ENCODE measurements around the gene AEBP1.

AEBP1 gene

GRCh38 chr7:44144426-44144967, 40.4 kb downstream of the AEBP1 start:
- Histone ChIP-seq H2AFZ (ENCODE audit: low read depth, low read length) (no peak overlapping the region), H3K27ac (ENCODE audit: low read length) (no peak overlapping the region), H3K9me3 (ENCODE audit: insufficient read depth, low read length) (no peaks in the 10 kb centered on the region), H3K79me2 (ENCODE audit: low read length) (no peaks in the 10 kb centered on the region), H3K36me3 (replicated peaks; ENCODE audit: low read depth, low read length) (no peaks in the 10 kb centered on the region), H3K4me2 (ENCODE audit: low read length) (no peak overlapping the region), H3K27me3 (ENCODE audit: low read depth, low read length) (no peaks in the 10 kb centered on the region), H3K4me1 (ENCODE audit: low read length) (peaks cover 10% of the 10 kb centered on the region), H3K9ac (ENCODE audit: low read length) (no peak overlapping the region), H4K20me1 (ENCODE audit: insufficient read depth, low read length) (no peaks in the 10 kb centered on the region), H3K4me3 (ENCODE audit: low read length) (no peak overlapping the region)
- no peak for TF ChIP-seq EZH2phosphoT487 (IDR thresholded peaks at IDR 0.05; ENCODE audit: low read depth)
- TF ChIP-seq CTCF (IDR thresholded peaks at IDR 0.05; ENCODE audit: low read depth, low read length), result no peak

GRCh38 chr7:44144968-44145478, 40.9 kb downstream of the AEBP1 start:
- Histone ChIP-seq H3K4me2 (ENCODE audit: low read length) (no peak overlapping the region), H3K9ac (ENCODE audit: low read length) (no peak overlapping the region), H3K9me3 (ENCODE audit: insufficient read depth, low read length) (no peaks in the 10 kb centered on the region), H3K4me3 (ENCODE audit: low read length) (no peak overlapping the region), H4K20me1 (ENCODE audit: insufficient read depth, low read length) (no peaks in the 10 kb centered on the region), H3K27me3 (ENCODE audit: low read depth, low read length) (no peaks in the 10 kb centered on the region), H3K36me3 (replicated peaks; ENCODE audit: low read depth, low read length) (no peaks in the 10 kb centered on the region), H3K27ac (ENCODE audit: low read length) (no peak overlapping the region), H2AFZ (ENCODE audit: low read depth, low read length) (no peak overlapping the region), H3K4me1 (ENCODE audit: low read length) (peaks cover 15% of the 10 kb centered on the region), H3K79me2 (ENCODE audit: low read length) (no peaks in the 10 kb centered on the region)
- TF ChIP-seq CTCF (IDR thresholded peaks at IDR 0.05; ENCODE audit: low read depth, low read length), result no peak
- TF ChIP-seq EZH2phosphoT487 (IDR thresholded peaks at IDR 0.05; ENCODE audit: low read depth), result no peak

- Histone ChIP-seq H3K27ac (ENCODE audit: low read length) (no peak overlapping the region), H3K79me2 (ENCODE audit: low read length) (no peaks in the 10 kb centered on the region), H3K9ac (ENCODE audit: low read length) (no peak overlapping the region), H3K27me3 (ENCODE audit: low read depth, low read length) (no peaks in the 10 kb centered on the region), H2AFZ (ENCODE audit: low read depth, low read length) (no peak overlapping the region), H3K4me2 (ENCODE audit: low read length) (no peak overlapping the region), H3K36me3 (replicated peaks; ENCODE audit: low read depth, low read length) (no peaks in the 10 kb centered on the region), H3K4me1 (ENCODE audit: low read length) (peaks cover 19% of the 10 kb centered on the region), H4K20me1 (ENCODE audit: insufficient read depth, low read length) (no peaks in the 10 kb centered on the region), H3K4me3 (ENCODE audit: low read length) (no peak overlapping the region), H3K9me3 (ENCODE audit: insufficient read depth, low read length) (no peaks in the 10 kb centered on the region)
- TF ChIP-seq EZH2phosphoT487 (IDR thresholded peaks at IDR 0.05; ENCODE audit: low read depth), result no peak
- no peak for TF ChIP-seq CTCF (IDR thresholded peaks at IDR 0.05; ENCODE audit: low read depth, low read length)
Measured at GRCh38 chr7:44145479-44145968, 41.4 kb downstream of the AEBP1 start.

GRCh38 chr7:44145969-44146911, 42.1 kb downstream of the AEBP1 start:
- Histone ChIP-seq H3K4me1 (ENCODE audit: low read length) (peaks cover 26% of the 10 kb centered on the region), H3K9me3 (ENCODE audit: insufficient read depth, low read length) (no peaks in the 10 kb centered on the region), H3K27me3 (ENCODE audit: low read depth, low read length) (no peaks in the 10 kb centered on the region), H4K20me1 (ENCODE audit: insufficient read depth, low read length) (no peaks in the 10 kb centered on the region), H3K79me2 (ENCODE audit: low read length) (no peaks in the 10 kb centered on the region), H3K9ac (ENCODE audit: low read length) (no peak overlapping the region), H3K36me3 (replicated peaks; ENCODE audit: low read depth, low read length) (no peaks in the 10 kb centered on the region), H3K4me3 (ENCODE audit: low read length) (no peak overlapping the region), H3K27ac (ENCODE audit: low read length) (no peak overlapping the region), H2AFZ (ENCODE audit: low read depth, low read length) (no peak overlapping the region), H3K4me2 (ENCODE audit: low read length) (no peak overlapping the region)
- TF ChIP-seq EZH2phosphoT487 (IDR thresholded peaks at IDR 0.05; ENCODE audit: low read depth), result no peak
- TF ChIP-seq CTCF (IDR thresholded peaks at IDR 0.05; ENCODE audit: low read depth, low read length), result no peak

Data from OCI-LY3 (cell line).